ENCODE results near the gene HCK.

DNA sequence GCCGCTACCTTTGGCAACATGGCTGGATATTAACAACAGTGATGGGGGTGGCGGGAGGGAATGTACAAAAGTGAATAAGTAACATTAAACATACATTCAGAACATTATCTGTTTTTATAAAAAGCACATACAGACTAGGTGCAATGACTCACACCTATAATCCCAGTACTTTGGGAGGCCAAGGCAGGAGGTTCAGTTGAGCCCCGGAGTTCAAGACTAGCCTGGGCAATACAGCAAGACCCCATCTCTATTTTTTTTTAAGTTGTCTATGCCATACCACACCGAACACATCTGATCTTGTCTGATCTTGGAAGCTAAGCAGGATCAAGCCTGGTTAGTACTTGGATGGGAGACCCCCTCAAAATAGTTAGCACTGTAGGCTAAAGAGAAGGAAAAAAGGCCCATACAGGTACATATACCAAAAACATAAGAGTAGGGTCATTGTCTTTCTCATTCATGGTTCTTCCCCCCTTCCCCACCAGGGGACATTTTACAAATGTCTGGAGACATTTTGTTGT, 1.7 kb upstream of the HCK start:
- TF ChIP-seq, protein P1, sequence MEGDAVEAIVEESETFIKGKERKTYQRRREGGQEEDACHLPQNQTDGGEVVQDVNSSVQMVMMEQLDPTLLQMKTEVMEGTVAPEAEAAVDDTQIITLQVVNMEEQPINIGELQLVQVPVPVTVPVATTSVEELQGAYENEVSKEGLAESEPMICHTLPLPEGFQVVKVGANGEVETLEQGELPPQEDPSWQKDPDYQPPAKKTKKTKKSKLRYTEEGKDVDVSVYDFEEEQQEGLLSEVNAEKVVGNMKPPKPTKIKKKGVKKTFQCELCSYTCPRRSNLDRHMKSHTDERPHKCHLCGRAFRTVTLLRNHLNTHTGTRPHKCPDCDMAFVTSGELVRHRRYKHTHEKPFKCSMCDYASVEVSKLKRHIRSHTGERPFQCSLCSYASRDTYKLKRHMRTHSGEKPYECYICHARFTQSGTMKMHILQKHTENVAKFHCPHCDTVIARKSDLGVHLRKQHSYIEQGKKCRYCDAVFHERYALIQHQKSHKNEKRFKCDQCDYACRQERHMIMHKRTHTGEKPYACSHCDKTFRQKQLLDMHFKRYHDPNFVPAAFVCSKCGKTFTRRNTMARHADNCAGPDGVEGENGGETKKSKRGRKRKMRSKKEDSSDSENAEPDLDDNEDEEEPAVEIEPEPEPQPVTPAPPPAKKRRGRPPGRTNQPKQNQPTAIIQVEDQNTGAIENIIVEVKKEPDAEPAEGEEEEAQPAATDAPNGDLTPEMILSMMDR (conservative IDR thresholded peaks at IDR 0.05 in 1 of 2, IDR thresholded peaks at IDR 0.05 in 1 of 2; ENCODE audit: extremely low read depth in 1 of 2, insufficient read depth in 1 of 2, low read depth in 1 of 2, low read length in 2 of 2): no peak
- TF ChIP-seq EZH2 (IDR thresholded peaks at IDR 0.05; ENCODE audit: borderline replicate concordance, low read length): no peak

All from mammary epithelial cell (primary cell).